ENCODE results near the gene MAPRE3.

MAPRE3 gene

DNA sequence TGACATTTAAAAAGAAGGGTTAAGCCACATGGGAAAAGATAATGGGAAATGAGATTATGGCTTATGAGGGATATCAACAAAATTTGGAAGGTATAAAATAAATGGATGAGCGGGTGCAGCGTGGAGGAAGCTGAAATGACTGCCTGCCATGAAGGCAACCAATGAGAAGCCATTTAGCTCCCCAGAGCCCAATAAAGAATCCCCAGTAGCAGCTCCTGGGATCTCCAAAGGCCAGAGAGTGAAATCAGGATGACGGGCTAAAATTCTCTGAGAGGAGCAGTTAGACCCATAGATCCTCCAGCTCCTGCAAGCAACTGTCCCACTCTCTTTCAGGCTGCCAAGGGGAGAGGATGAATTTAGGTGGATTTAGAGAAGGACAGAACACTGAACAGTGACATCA, 12.9 kb upstream of the MAPRE3 start:
- Histone ChIP-seq H3K4me1 (ENCODE audit: insufficient read depth, low read length) (no peaks in the 10 kb centered on the region), H3K4me3 (ENCODE audit: low read length) (no peak overlapping the region), H3K9me3 (ENCODE audit: low read length) (no peaks in the 10 kb centered on the region), H3K36me3 (ENCODE audit: insufficient read depth, low read length) (no peaks in the 10 kb centered on the region), H3K27me3 (ENCODE audit: insufficient read depth, low read length) (peaks cover 6% of the 10 kb centered on the region), H2AFZ (ENCODE audit: low read depth, low read length) (no peak overlapping the region)

- Histone ChIP-seq H3K4me1 (ENCODE audit: insufficient read depth, low read length) (no peaks in the 10 kb centered on the region), H3K4me3 (ENCODE audit: low read length) (no peak overlapping the region), H3K27me3 (ENCODE audit: insufficient read depth, low read length) (peaks cover 6% of the 10 kb centered on the region), H3K36me3 (ENCODE audit: insufficient read depth, low read length) (no peaks in the 10 kb centered on the region), H3K9me3 (ENCODE audit: low read length) (no peaks in the 10 kb centered on the region), H2AFZ (ENCODE audit: low read depth, low read length) (no peak overlapping the region)
Measured at GRCh38 chr2:26959331-26959730, 11.1 kb upstream of the MAPRE3 start.

- Histone ChIP-seq H3K36me3 (ENCODE audit: insufficient read depth, low read length) (no peaks in the 10 kb centered on the region), H2AFZ (ENCODE audit: low read depth, low read length) (no peak overlapping the region), H3K4me3 (ENCODE audit: low read length) (no peak overlapping the region), H3K4me1 (ENCODE audit: insufficient read depth, low read length) (no peaks in the 10 kb centered on the region), H3K9me3 (ENCODE audit: low read length) (no peaks in the 10 kb centered on the region), H3K27me3 (ENCODE audit: insufficient read depth, low read length) (peaks cover 11% of the 10 kb centered on the region)
Measured at GRCh38 chr2:26964446-26965130, 5.8 kb upstream of the MAPRE3 start.

- Histone ChIP-seq H3K4me1 (ENCODE audit: insufficient read depth, low read length) (peaks cover 20% of the 10 kb centered on the region), H3K27me3 (ENCODE audit: insufficient read depth, low read length) (peaks cover 5% of the 10 kb centered on the region), H2AFZ (ENCODE audit: low read depth, low read length) (no peak overlapping the region), H3K4me3 (ENCODE audit: low read length) (no peak overlapping the region), H3K9me3 (ENCODE audit: low read length) (no peaks in the 10 kb centered on the region), H3K36me3 (ENCODE audit: insufficient read depth, low read length) (no peaks in the 10 kb centered on the region)
Measured at GRCh38 chr2:26968001-26968400, 2.4 kb upstream of the MAPRE3 start.

DNA sequence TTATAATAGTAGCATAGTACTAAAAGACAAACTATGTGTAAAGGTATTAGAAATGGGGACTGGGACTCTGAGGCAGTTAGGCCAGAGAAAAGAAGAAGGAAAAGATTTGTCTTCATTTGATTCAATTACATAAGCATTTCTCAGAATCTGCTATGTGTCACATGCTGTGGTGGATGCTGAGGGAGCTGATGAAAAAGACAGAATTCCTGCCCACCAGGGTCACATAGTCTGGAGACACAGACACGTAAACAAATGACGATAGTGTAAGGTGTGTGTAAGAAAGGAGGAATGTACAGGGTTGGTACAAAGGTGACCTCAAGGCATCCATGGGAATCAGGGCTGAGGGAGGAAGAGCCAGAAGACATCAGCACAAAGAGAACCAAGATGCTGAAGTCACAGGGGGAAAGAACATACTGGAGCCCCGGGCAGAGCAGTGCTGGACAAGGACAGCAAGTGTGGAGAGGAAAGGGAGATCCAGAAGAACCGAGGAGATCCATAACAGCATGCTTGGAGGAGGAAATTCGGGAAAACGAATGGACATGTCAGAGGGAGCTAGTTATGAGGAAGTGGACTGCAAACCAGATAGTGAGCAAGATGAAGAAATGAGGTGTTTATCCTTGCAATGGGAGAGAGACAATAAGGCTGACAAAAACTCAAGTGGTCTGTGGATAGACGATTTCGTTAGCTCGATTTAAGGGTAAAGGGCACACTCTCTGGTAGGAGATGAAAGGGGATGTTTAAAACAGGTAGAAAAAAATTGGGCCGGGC, 1.2 kb upstream of the MAPRE3 start:
- Histone ChIP-seq H3K9me3 (ENCODE audit: low read length) (no peaks in the 10 kb centered on the region), H3K36me3 (ENCODE audit: insufficient read depth, low read length) (no peaks in the 10 kb centered on the region), H3K4me3 (ENCODE audit: low read length) (no peak overlapping the region), H2AFZ (ENCODE audit: low read depth, low read length) (no peak overlapping the region), H3K4me1 (ENCODE audit: insufficient read depth, low read length) (peaks cover 20% of the 10 kb centered on the region), H3K27me3 (ENCODE audit: insufficient read depth, low read length) (peaks cover 5% of the 10 kb centered on the region)

DNA sequence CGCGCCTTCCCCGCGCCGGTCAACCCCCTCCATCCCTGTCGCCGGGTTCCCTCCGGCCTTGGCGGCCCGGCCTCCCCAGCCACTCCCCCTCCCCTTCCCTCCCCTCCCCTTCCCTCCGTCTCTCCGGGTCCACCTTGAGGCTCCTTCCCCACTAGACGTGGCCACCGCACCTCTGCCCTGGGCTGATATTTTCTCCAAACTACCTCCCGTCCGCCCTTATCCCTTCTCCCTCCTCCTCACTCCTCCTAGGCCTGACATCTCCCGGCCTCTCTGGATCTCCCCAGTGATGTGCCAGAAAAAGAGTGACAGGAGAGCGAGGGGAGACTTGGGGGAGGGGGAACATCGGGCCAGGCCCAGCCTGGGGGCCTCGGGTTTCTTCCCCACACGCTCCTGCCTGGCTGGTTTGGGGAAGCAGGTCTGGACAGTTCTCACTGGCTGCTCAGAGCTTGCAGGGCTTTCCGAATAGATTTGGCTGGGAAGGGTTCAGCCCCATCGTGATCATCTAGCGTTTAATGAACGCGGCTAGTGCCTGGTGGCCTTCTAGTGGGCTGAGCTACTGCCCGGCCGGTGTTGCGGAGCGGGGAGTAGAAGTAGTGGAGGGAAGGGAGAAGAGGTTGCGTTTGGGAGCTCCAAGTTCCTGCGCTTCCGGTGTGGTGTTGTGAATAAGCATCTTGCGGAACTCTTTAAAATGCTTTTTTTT, 641 bp downstream of the MAPRE3 start:
- peaks cover 20% of the 10 kb centered on the region for H3K4me1 ChIP-seq (ENCODE audit: insufficient read depth, low read length)
- H3K4me3 ChIP-seq (ENCODE audit: low read length): peak overlapping the region; percentile 93
- no peaks in the 10 kb centered on the region for H3K36me3 ChIP-seq (ENCODE audit: insufficient read depth, low read length)
- H3K27me3 ChIP-seq (ENCODE audit: insufficient read depth, low read length): peaks cover 5% of the 10 kb centered on the region
- no peaks in the 10 kb centered on the region for H3K9me3 ChIP-seq (ENCODE audit: low read length)
- peak overlapping the region; percentile 23 for H2AFZ ChIP-seq (ENCODE audit: low read depth, low read length)

DNA sequence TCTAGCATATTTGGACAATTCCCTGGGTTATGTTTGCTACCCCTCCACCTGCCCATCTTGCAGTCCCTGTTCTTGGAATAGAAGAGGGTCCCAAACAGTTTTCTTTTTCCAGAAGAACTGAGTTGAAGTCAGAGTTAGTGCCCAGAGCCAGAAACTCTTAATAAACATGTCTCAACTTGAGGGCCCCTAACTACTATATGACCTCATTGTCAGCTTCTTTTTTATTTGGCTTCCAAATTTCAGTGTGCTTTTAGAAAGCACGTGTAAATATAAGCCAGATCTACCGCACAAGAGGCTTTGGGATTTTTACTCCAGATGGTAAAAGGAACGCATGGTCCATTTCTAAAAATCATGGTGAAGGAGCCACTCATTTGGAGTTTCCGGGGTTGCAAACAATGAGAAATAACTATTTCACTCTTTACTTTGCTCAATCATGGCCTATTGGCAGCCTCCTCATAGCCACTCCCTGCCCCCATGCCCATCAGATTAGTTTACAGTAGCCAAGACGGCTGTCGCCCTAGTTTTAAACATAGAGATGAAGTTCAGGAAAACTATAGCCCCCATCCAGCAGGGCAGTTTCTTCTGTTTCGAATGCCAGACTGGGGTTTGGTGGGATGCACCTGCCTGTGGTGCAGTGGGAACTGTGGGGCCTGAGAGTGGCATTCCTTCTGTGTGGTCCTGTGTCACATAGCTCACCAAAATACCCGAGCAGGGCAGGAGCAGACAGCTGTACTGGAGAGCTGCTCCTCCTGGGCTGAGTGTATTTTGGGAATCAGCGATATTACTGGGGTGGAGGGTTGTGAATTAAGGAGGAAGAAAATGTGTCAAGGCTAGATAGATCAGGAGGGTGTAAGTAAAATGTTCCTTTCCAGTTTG, 1.7 kb downstream of the MAPRE3 start:
- Histone ChIP-seq H2AFZ (ENCODE audit: low read depth, low read length) (no peak overlapping the region), H3K27me3 (ENCODE audit: insufficient read depth, low read length) (peaks cover 5% of the 10 kb centered on the region), H3K4me1 (ENCODE audit: insufficient read depth, low read length) (peaks cover 20% of the 10 kb centered on the region), H3K4me3 (ENCODE audit: low read length) (peak overlapping the region; percentile 93), H3K9me3 (ENCODE audit: low read length) (no peaks in the 10 kb centered on the region), H3K36me3 (ENCODE audit: insufficient read depth, low read length) (no peaks in the 10 kb centered on the region)

DNA sequence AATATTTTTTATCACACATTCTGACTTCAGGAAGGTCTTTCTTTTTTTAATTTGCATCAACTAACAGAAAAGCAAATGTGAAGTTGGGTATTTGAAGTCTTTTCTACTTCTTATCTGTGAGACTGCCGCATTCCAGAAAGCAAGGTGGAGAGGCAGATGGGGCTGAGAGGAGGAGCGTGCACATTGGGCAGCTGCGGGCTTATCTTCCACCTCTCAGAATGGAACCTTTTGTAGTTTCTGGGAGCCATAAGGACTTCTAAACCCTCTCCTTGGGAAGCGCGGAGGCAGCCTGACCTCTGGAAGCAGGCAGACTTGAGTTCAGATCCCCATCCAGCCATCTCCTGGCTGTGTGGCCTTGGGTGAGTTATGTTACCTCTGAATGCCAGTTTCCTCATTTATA, 3.9 kb downstream of the MAPRE3 start:
- H2AFZ ChIP-seq (ENCODE audit: low read depth, low read length): no peak overlapping the region
- no peaks in the 10 kb centered on the region for H3K27me3 ChIP-seq (ENCODE audit: insufficient read depth, low read length)
- H3K9me3 ChIP-seq (ENCODE audit: low read length): no peaks in the 10 kb centered on the region
- no peaks in the 10 kb centered on the region for H3K36me3 ChIP-seq (ENCODE audit: insufficient read depth, low read length)
- peaks cover 20% of the 10 kb centered on the region for H3K4me1 ChIP-seq (ENCODE audit: insufficient read depth, low read length)
- no peak overlapping the region for H3K4me3 ChIP-seq (ENCODE audit: low read length)

GRCh38 chr2:26975102-26975501, 4.7 kb downstream of the MAPRE3 start:
- Histone ChIP-seq H3K27me3 (ENCODE audit: insufficient read depth, low read length) (no peaks in the 10 kb centered on the region), H3K4me3 (ENCODE audit: low read length) (no peak overlapping the region), H3K9me3 (ENCODE audit: low read length) (no peaks in the 10 kb centered on the region), H3K36me3 (ENCODE audit: insufficient read depth, low read length) (no peaks in the 10 kb centered on the region), H3K4me1 (ENCODE audit: insufficient read depth, low read length) (peaks cover 18% of the 10 kb centered on the region), H2AFZ (ENCODE audit: low read depth, low read length) (no peak overlapping the region)

- Histone ChIP-seq H3K36me3 (ENCODE audit: insufficient read depth, low read length) (no peaks in the 10 kb centered on the region), H3K4me1 (ENCODE audit: insufficient read depth, low read length) (peaks cover 17% of the 10 kb centered on the region), H3K27me3 (ENCODE audit: insufficient read depth, low read length) (no peaks in the 10 kb centered on the region), H3K4me3 (ENCODE audit: low read length) (no peak overlapping the region), H3K9me3 (ENCODE audit: low read length) (no peaks in the 10 kb centered on the region), H2AFZ (ENCODE audit: low read depth, low read length) (no peak overlapping the region)
Measured at GRCh38 chr2:26975656-26976055, 5.2 kb downstream of the MAPRE3 start.

DNA sequence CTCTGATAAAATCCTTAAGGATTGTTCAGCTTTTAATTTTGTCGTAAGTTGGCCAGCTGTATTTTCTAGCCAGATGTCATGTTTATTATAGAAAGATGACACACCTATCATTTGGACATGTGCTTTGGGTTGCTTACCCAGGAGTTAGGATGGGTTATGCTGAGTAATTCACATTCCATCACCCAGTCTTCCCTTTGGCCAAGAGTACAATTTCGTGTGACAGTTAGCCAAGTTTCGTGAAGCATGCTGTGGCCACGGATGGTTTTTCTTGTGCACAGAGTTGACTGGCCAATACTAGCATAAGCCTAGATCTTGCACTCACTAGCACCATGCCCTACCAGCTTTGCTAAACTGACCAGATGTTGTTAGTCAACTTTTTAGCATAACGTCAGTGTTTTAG, 5.8 kb downstream of the MAPRE3 start:
- Histone ChIP-seq H3K4me1 (ENCODE audit: insufficient read depth, low read length) (peaks cover 13% of the 10 kb centered on the region), H3K4me3 (ENCODE audit: low read length) (no peak overlapping the region), H3K9me3 (ENCODE audit: low read length) (no peaks in the 10 kb centered on the region), H2AFZ (ENCODE audit: low read depth, low read length) (no peak overlapping the region), H3K36me3 (ENCODE audit: insufficient read depth, low read length) (no peaks in the 10 kb centered on the region), H3K27me3 (ENCODE audit: insufficient read depth, low read length) (no peaks in the 10 kb centered on the region)

DNA sequence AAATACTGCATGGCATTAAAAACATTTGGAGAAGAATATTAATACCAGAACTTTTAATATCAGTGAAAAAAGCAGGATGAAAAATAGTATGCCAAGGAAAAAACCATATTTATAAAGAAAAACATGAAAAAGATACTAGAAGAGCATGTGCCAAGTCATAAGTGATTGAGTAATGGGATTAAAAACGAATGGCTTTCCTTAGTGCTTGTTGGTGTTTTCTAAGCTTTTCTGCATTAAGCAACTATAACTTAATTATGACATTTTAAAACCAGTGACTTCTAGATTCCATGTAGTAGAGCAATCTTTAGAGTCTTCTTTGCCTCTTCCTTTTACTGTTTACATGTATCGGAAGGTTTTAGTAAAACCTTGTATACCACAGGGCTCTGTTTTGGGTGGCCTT, 6.6 kb downstream of the MAPRE3 start:
- Histone ChIP-seq H3K4me3 (ENCODE audit: low read length) (no peak overlapping the region), H3K9me3 (ENCODE audit: low read length) (no peaks in the 10 kb centered on the region), H3K4me1 (ENCODE audit: insufficient read depth, low read length) (peaks cover 6% of the 10 kb centered on the region), H3K36me3 (ENCODE audit: insufficient read depth, low read length) (no peaks in the 10 kb centered on the region), H2AFZ (ENCODE audit: low read depth, low read length) (no peak overlapping the region), H3K27me3 (ENCODE audit: insufficient read depth, low read length) (no peaks in the 10 kb centered on the region)
